HUDEP-2 (cell line): ENCODE results near the gene GRIK2.
"Not testable (repeated sequence)": the region's sequence is repeated elsewhere in the genome, so short reads cannot be mapped to it uniquely, and the experiment has no call there.

Experiments
- DNase-seq, 76 experiments: peaks; one replicate each; lab custom pipeline; 2025; ENCODE audit not compliant: unreplicated experiment in 76 of 76; lab: John Stamatoyannopoulos, UW

GRIK2 gene

DNA sequence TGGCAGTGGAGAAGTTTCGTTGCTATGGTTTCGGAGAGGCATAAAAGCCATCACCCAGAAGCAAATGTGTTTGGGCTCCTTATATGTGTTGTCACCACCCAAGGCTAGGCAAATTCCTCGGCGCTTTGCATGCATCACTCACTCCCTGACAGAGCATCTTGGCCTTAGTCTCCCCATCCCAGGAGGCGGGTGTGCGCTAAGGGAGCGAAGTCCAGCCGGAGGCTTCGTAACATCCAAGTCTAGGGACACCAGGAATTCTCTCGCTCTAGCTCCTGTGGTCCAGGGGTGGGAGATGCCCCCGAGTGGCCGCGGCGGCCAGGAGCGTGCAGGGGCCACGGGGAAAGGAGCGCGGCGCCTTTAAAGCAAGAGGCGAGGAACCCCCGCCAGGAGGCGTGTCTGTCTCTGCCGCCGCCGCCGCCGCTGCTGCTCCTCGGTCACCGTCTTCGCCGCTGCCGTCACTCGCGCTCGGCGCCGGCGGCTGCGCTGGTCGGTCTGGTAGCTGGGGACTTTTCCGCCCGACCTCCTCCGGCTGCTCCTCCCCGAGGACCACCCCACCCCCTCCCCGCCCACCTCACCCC is at the start of gene GRIK2:
Gene GRIK2 (plus strand): TSS at position 458 of the 578 bp plus-strand sequence.
- DNase-seq, result peak in 9 of 76 experiments; percentile 5 to 16 (median 6)

DNA sequence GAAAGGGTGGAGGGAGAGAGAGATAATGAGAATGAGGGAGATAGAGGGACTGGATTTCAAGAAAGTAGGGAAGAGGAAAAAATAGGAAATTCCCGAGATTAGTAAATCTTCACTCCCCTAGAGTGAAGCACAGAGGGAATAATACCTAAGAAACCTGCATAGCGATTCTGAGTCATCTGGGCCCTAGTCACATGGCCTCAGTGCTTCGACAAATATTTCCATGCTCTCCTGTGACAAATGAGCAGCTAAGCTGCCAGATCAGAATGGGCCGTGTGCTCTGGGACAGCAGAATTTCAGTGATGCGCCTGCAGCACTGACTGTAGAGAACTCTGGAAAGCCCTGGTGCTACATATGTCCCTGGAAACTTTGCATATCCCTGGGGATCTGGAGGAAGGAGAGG is 48.6 kb upstream of the GRIK2 start:
- no peak for DNase-seq

DNA sequence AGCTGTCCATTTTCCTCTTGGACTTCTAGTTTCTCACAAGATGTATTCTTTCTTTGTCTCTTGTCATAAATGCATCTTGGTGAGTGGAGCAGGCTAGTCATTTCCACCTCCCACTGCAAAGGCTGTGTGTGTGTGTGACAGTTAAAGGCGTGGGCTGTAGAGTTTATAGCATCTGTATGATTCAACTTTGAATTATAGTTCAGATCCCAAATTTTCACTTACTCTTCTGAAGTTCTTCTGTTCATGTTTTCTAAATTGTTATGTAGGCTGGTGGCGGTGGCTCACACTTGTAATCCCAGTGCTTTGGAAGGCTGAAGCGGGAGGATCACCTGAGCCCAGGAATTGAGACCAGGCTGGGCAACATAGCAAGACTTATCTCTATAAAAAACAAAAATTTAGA is 44.7 kb upstream of the GRIK2 start:
- no peak for DNase-seq

DNA sequence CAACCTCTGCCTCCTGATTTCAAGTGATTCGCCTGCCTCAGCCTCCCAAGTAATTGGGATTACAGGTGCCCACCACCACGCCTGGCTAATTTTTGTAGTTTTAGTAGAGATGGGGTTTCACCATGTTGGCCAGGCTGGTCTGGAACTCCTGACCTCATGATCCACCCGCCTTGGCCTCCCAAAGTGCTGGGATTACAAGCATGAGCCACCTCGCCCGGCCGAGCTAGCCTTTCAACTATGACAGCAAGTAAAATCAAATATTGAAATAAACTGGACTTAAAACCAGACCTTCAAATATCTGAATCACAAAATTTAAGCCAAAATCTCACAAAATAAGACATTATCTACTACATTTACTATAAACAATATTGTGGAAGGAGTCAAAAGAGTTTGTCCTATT is 42.9 kb upstream of the GRIK2 start:
- DNase-seq, result not testable (repeated sequence)

DNA sequence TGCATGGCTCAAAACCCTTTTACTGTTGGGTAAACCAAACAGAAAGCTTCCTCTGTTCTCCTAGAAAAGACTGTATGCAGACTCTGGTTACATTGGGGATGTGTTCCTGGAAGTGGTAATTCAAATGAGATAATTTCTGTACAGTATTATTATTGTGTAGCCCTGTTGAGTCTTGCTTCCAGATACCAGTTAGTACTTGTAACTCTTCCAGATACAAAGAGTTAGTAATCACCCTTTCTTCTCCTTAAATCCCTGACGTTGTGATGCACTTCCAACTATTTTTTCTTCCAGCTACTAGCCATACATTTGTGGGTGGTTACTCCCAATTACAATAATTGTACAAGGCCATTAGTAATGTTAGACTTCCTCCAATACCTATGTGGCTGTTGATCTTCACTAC is 42.3 kb upstream of the GRIK2 start:
- no peak for DNase-seq

DNA sequence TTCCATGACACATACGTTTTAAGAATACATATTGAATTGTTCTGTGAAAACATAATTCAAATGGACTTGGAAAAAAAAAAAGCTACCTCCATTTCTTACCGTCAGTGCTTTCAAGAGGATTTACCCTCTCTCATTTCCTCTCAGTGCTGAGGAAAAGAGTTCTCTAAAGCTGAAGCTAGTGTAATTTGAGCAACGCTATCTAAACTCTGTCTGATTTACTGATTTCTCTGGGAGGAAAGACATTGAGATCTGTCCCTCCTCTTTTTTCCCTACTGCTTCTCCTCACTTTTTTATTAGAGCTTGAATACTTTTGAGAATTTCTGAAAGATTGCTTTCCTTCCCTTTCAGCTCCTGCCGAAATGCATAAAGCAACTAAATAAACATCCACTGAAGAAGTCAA is 41.2 kb upstream of the GRIK2 start:
- no peak for DNase-seq

DNA sequence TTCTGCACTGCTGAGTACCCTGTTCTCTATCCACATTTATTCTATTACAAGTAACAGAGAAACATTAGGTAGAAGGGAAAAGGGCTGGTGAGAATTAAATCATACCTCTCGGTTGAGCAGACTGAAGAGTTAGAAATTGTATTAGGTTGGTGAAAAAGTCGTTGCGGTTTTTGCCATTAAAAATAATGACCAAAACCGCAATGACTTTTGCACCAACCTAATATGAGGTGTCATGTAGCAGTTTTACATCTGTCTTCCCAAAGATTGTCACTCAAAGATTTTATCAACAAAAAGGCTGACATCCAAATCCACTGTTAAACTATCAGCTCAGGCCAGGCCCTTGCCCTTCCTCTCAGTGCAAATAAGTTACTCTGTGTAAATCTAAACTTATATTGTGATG is 28.3 kb upstream of the GRIK2 start:
- no peak for DNase-seq

DNA sequence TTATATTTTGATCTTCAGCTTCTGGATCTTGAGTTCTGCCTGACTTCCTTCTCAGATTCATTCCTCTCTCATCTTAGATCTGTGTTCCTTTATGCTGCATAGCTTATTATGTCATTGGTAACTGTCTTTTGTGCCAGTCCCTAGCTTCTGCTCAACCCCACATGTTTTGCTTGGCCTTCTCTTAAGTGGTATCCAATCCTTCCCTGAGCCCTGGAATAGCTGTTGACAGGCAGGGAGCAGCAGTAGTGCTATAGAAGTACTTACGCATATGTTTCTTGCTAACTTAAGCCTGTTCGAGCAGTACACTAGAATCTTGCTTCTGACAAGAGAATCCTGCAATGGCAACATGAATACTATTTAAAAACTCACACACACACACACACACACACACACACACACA is 13.6 kb upstream of the GRIK2 start:
- DNase-seq, result no peak

DNA sequence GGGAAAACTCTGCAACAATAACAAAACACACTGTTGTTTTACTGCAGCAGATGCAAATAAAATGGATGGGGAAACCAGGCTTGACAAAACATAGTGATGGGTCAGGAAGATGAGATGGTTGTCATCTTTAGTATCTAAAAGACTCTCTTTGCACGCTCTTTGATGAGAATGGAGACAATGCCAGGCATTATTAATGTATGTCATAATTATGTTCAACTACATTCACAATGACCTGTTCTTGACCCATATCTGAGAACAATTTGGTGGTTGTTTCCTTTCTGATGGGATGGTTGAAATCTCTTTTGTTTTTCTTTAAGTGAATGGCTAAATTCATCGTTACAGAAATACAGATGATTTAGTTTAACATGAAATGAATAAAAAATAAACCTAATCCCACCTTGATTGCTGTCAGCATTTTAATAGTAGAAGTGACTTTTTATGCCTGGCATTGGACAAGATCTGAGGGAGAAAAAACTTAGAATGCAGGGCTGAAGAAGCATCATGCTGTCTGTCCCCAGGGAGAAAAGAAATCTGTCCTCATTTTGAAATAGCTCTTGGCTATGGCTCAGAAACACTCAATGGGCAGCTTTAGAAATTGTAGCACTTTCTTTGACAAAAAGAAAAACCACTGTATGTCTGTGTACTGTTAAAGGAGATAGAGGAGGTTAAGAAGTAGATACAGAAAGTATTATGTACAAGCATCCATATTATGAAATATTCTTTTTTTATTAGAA is 12.4 kb upstream of the GRIK2 start:
- no peak for DNase-seq

DNA sequence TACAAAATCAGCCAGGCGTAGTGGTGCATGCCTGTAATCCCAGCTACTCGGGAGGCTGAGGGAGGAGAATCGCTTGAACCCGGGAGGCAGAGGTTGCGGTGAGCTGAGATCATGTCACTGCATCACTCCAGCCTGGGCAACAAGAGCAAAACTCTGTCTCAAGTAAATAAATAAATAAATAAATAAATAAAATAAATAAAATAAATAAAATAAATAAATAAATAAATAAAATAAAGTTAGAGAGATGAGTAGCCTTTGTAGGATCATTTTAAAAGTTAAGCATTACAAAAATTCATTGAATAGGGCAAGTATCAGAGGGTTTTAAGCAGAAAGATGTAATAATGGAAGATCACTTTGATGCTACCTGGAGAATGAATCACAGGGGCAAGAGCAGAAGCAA is 9.8 kb upstream of the GRIK2 start:
- DNase-seq, result not testable (repeated sequence)

DNA sequence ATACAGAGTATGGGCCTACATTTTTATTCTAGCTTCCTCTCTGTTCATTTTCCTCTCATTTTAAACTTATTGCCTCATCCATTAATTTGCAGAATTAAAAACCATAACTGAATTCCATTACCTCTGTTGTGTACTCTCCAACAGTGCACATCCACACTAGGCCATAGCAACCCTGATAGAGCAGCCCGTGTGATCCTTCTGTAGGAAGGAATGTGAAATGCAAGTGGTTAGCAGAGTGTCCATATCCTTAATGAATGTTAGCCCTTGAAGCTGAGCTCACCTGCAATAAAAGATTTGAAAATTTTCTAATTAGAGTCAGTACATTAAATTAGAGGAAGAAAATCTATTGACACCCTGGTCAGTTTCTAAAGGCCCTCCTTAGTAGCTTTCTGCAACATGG is 6.5 kb upstream of the GRIK2 start:
- DNase-seq, result no peak

DNA sequence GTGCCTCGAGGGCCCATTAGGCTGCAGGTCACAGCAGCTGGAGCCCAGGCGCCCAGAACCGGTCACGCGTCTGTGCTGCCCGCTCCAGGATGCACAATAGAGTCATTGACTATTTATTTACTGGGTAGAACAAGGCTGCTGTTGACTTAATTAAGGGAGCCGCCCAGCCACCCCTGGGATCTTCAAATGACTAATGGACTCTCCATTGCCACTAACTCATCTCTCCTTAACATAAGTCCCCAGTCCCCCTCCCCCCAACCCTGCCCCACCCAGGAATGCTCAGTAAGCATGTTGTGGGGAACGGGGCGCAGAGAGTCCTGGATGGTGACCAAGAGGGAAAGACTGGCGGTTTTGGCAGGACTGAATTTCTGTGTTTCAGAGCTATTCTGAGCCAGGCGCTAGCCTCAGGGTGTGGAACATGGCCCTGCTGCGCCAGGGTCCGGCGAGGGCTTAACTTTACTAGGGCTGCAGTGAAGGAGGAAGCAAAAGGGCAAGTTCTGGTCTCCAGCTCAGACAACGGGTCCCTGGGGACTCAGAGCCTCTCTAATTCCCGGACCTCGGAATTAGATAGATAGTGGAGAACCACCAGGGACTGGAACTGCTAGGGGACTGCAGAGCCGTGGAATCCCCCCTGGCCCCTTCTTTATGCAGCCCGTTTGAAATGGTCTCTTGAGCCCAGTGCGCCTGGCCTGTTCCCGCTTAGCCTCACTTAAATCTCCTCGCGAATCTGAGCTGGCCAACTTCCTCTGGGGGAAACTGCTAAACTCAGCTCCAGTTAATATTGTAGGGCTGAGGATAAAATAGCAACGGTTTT is 1.5 kb upstream of the GRIK2 start:
- no peak for DNase-seq

DNA sequence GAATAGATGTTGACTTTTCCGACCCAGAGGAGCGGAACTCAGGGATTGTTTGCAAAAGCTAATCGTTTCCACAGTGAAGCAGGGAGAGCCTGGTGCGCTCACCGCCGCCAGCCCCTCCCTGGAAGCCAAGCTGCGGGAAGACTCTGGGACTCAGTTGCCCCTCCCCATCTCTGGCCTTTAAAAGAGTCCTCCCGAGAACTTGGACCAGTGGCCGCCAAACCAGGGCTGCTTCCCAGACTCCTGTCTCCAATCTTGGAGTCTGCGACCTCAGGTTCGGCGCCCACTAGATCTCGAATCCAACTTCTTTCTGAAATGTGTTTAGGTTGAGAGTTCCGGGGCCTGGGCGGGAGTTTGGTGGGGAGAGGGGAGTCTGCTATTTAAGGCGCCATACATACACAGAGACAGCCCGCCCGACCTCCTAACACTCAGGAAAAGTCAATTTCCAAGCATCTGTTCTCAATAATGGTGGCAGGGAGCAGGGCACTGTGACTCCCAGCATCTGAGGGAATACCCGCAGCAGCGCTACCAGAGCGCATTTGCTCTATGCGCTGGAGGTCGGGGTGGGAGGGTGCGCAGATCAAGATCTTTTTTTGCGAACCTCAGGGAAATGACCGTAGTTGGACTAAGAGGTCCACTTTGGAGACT is 800 bp upstream of the GRIK2 start:
- DNase-seq, result no peak

DNA sequence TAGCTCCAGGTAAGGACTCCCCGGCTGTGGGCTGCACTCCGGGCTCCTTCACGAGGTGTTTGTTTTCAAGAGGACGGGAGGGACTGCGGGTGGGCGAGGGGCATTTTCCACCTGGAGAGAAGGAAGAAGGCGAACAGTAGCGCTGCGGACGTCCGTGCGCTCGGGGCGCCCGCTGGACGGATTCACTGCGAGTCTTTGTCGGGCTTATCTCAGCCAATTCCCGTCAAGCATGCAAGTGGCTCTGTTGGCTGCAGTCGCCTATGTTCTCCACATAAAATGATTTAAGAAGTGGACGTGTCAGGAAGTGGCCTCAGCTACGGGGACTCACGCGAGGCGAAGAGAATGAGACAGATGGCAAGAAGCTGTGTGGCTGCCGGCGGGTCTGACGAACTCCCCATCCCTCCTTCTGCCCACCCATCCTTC is 332 bp downstream of the GRIK2 start:
- DNase-seq, result no peak

DNA sequence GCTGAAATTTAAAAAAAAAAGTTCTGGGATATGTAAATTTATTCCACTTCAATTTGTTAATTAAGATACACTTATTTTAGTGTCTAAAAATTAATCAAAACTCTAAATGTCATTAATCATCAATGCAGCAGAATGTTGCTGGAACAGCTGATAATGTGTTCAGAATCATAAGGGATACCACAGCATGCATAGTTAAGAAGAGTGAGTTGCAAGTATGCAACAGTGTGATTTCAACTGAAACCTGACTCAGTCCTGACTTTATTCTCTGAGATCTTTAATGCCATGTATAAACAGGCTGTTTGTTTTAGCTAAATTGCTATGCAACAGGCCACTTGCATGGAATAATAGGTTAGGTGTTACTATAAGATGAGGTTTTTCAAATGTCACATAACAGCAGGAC is 1.4 kb downstream of the GRIK2 start:
- no peak for DNase-seq

DNA sequence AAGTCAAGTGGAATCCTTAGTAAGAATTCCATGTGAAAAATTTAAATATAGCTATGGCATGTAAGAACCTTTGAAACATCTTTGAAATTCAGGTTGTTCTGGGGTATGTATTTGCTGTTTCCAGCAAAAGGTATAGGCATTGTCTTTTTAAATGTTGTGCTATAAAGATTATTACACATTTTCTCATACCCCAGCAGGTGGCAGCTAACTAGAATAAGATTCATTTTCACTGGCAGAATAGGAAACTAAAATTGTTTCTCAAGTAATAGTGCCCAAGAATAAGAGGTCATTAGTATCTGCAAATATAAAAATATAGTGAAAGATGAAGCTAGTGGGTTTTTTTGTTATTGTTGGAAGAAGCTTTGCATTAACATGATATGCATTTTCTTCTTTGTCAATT is 1.8 kb downstream of the GRIK2 start:
- DNase-seq, result no peak

DNA sequence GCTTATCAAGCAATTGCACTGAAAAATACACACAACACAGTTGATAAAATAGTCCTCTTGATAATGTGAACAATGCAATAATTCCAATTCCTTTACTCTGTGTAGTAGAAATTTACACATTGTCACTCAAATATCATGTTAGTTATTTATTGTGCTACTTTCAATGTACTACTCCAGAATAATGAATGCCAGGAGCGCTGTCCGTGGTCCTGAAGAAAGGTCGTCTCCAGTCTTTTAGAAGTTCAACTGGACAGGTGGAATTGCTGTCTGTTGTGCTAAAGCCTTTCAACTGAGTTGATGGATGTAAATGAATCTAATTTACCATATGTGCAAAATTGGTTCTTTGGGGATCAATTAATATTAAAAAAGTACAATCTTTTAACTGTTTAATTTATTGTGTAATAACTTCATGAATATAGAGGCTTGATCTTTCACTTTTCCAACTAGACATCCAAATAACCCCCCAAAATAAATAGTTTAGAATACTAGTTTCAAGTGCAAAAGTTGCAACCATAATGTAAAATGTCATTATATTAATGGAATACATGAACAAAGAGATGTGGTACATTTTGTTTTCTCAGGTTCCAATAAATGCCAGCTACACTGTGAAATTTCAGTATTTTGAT is 3.2 kb downstream of the GRIK2 start:
- DNase-seq, result peak in 62 of 76 experiments; percentile 6 to 75 (median 44)

DNA sequence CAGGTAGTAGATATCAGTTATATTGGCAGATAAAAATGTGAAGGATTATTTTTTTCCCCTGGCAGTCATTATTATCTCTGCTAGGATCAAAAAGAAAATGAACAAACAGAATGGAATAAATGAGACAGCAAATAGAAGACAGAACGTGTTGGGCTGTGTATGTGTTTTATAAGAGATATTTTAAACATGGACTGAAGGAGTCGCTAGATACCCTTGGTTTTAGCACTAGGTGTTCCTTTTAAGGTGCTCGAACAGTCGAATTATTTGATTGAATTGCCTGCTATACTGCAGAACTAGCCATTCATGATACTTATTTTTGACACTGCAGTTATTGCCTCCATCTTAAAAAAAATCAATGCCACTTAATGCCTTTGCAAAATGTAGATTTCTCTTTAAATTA is 3.7 kb downstream of the GRIK2 start:
- no peak for DNase-seq

DNA sequence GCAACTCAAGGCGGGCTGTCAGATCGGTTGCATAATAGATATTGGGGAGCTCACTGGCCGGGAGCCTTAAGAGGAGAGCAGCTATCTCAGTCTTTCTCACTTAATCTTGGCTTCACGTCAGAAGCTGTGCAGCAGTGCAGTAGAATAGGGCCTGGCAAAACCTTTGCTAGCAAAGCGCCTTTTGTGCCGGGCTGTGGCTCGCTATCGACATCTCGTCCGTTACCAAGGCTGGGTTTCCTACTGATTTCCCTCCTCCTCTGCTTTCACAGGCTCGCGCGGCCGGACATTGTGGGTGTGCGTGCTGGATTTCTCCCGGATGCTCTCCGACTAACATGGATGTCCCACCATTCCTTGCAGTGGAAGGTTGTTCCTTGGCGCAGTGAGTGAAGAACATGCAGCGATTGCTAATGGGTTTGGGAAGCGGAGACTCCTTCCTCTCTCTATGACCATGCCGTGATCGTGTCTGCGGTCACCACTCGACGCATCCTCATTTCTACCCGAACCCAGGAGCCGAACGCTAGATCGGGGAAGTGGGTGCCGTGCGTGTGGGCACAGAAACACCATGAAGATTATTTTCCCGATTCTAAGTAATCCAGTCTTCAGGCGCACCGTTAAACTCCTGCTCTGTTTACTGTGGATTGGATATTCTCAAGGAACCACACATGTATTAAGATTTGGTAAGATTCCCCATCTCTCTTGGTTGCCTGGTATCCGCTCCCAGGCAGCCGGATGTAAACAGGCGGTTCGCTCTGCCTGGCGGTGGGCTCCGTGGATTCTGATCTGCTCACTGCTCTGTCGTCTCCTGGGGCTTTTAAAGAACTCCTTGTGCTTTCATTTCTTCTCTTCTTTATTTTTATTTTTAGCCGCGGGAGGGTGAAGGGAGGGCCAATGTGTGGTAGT is 5.5 kb downstream of the GRIK2 start:
- DNase-seq, result no peak

DNA sequence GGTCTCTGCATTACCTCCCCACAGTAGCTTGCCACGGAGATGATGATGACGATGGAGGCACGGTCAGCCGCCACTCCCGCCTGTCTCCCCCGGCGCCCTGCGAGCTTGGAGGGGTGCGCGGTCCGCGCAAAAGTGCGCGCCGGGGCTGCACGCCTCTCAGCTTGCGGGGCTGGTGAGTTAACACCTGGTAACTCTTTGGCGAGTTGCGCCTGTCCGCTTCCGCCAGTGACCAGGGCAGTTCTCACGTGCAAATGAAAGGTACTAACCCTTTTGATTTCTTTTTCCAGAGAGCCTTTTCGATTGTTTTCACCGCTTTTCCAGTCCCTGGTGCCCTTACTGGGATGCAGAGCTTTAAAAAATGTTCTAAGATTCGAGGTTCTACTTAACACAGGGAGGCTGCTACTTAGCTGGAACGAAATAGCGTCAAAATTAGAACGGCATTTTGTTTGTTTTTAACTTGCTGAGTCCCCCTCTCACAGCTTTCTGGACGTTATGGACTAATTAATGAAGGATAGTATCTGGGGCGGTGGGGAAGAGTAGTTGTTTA is 6.2 kb downstream of the GRIK2 start:
- no peak for DNase-seq
